ENCODE measurements around the gene ACR.

Gene ACR

DNA sequence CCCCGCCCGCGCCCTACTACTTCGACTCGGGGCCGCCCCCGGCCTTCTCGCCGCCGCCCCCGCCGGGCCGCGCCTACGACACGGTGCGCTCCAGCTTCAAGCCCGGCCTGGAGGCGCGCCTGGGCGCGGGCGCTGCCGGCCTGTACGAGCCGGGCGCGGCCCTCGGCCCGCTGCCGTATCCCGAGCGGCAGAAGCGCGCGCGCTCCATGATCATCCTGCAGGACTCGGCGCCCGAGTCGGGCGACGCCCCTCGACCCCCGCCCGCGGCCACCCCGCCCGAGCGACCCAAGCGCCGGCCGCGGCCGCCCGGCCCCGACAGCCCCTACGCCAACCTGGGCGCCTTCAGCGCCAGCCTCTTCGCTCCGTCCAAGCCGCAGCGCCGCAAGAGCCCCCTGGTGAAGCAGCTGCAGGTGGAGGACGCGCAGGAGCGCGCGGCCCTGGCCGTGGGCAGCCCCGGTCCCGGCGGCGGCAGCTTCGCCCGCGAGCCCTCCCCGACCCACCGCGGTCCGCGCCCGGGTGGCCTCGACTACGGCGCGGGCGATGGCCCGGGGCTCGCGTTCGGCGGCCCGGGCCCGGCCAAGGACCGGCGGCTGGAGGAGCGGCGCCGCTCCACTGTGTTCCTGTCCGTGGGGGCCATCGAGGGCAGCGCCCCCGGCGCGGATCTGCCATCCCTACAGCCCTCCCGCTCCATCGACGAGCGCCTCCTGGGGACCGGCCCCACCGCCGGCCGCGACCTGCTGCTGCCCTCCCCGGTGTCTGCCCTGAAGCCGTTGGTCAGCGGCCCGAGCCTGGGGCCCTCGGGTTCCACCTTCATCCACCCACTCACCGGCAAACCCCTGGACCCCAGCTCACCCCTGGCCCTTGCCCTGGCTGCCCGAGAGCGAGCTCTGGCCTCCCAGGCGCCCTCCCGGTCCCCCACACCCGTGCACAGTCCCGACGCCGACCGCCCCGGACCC, 17.4 kb upstream of the ACR start:
- DNase-seq: no peak

DNA sequence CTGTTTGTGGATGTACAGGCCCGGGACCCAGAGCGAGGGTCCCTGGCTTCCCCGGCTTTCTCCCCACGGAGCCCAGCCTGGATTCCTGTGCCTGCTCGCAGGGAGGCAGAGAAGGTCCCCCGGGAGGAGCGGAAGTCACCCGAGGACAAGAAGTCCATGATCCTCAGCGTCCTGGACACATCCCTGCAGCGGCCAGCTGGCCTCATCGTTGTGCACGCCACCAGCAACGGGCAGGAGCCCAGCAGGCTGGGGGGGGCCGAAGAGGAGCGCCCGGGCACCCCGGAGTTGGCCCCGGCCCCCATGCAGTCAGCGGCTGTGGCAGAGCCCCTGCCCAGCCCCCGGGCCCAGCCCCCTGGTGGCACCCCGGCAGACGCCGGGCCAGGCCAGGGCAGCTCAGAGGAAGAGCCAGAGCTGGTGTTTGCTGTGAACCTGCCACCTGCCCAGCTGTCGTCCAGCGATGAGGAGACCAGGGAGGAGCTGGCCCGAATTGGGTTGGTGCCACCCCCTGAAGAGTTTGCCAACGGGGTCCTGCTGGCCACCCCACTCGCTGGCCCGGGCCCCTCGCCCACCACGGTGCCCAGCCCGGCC, 16.7 kb upstream of the ACR start:
- DNase-seq: no peak

DNA sequence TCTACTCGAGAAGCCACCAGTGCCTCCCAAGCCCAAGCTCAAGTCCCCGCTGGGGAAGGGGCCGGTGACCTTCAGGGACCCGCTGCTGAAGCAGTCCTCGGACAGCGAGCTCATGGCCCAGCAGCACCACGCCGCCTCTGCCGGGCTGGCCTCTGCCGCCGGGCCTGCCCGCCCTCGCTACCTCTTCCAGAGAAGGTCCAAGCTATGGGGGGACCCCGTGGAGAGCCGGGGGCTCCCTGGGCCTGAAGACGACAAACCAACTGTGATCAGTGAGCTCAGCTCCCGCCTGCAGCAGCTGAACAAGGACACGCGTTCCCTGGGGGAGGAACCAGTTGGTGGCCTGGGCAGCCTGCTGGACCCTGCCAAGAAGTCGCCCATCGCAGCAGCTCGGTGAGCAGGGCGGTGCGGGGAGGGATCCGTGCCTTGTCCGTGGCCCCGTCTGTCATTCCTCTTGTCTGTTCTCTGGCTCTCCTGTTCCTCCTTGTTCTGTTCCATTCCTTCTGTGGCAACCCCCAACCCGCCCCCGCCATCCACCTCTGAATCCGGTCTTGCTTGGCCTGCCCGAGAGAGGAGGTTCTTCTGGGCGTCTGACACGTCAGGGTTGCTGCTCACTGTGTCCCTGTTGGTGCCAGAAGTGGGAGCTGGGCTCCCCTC, 15.8 kb upstream of the ACR start:
- DNase-seq: no peak

DNA sequence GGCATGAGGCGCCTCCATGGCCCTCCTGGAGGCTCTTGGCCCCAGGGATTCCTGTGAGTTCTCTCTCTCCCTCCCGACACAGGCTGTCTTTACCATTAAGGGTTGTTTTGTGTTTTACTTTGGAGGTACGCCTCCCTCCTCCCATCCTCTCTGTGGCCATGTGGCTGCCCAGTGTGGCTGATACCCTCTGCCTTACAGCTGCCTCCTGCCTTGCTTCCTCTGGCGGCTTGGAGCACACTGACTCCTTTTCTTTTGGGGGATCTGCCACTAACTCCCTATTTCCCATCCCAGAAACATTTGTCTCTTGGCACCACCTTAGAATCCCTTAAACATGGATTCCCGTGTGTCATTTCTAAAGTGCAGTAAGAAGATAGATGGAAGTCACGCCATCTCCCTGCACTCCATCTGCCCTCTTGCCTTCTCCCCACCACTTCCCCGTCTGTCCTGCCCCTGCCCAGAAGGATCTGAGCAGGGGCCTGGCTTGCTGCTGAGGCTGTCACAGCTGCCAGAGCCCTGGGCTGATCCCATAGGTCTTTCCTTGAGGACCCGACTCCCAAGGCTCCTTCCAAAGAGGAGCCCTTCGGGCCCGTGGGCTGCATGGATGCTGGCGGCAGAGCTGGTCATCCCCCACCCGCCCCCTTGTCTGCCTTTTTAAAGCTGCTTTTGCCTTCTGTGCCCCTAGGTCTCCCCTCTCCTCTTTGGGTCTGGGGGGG, 15.1 kb upstream of the ACR start:
- DNase-seq: no peak

DNA sequence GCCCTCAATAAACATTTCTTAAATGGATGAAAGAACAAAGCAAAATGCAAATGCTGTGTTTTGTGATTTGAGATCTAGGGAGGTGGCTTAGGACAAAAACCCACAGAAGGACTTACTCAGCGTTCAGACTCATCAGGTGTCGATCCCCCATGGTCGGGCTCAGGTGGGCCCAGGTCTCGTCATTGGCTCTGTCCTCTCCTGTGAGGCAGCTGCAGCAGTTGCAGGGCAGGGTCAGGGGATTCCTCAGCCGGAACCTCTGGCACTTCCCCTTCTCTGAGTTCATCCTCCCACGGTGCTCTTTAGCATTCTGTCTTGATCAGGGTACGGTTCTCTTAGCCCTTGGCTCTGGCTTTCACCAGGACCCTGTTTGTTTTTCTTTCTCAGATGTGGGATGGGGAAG, 14.0 kb upstream of the ACR start:
- DNase-seq: no peak

DNA sequence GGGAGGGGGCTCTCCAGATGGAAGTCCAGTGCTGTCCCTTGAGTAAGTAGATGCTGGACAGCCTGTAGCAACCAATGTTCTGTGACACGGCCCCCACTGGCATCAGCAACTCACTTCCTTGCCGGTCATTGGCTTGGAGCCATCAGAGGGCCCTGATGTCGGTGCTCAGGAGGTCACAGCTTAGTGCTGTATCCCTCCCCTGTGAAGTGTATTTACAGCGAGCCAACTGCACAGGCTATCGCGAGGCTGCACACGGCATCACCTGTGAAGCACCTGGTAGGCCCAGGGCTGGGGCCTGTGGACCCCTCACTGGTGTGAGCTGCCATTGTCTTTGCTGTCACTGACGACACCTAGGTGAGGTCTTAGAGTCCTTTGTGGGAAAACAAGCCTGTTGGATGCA, 13.4 kb upstream of the ACR start:
- DNase-seq: no peak

DNA sequence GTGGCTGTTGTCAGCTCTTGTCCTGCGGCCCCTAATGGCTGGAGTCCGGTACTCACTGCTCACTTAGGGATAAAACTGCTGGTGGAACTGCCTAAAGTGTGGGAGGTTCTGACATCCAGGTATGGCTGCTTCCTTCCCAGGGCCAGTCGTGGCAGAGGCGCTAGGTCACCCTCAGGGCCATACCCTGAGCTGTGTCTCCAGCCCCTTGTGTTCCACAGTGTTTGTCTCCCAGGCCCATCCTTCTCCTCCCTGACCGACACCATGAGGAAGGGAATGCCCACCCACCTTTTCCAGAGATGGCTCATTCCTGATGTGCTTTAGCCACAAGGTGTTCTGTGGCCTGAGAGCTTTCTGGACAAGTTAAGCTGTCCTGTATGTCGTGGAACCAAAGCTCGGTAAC, 12.4 kb upstream of the ACR start:
- no peak for DNase-seq

DNA sequence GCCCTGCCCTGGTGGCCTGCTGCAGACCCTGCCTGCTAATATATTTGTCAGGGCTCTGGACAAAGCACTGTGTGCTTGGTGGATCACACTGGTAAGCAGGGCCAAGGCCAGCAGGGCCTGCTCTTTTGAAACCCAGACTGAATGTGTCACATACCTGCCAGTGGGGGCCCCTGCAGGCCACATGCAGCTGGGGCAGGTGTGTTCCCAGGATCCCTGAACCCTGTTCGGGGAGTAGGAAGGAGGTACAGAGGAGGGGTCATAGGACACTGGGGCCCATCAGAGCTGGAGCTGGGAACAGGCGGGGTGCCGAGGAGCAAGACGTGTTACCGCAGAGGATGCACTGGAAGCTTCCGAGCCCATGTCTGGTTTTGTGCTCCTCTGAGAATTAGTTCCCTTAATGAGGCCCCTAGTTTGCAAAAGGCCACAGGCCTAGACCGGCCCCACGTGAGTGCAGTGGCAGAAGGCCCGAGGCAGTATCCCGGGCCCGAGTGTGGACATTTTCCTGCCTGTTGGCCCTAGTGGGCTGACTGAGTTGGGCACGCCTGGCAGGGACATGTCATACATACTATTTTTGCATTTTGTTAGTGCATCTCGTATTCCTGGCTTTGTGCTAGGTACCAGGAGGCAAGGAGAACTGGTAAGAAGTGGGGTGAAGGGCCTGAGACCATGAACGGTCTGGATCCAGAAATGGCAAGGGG, 11.2 kb upstream of the ACR start:
- no peak for DNase-seq

DNA sequence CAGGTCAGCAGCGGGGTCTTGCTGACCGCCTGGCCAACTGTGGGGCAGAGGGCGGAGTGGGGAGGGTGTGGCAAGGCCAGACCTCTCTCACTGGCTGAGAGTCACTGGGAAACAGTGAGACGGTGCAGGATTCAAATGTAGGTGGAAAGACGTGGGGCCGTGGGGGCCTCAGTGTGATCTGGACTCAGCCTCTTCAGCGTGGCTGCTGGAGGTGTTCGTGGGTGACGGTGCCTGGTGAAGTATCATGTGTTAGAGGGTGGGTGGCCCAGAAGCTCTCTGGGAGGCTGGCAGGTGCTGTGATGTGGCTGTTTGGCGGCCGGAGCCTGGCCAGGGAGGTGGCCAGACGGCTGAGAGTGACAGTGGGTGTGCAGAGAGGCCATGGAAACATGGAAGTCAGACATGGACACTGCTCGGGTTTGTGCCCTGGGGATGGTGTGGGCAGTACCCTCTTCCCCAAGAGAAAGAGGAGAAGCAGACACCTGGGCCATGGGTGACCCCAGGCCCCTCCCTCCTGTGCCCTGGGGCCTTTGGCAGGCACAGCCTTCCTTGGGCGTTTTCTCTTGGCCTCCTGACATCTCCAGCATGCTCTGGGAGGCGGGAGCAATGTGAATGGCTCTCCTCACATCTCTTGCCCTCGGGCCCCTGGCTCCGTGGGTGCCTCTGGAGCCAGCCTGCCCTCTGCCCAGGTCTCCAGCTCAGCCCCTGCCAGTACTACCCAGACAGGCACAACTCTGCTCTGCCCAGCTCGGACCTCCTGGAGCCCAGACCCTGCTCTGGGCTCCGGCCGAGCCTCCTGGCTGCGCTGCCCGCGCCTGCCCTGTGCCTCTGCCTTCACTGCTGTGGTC, 10.1 kb upstream of the ACR start:
- DNase-seq: no peak

DNA sequence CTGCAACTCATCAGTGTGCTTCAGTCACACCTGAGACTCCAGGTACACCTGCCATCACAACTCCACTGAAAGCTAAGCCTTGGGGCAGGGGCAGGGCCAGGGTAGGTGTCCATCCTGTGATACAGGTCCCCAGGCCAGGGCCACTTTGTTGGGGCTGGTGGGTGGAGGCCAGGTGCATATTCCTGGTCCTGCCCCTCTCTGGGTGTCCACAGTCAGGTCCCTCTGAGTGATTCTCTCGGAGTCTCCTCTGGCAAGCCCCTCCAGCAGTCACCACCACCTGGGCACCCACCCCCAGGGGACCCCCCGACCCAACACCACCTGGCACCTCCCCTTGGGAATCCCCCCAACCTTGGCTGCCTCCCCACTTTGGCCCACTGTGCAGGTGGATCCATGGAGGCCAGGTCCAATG, 9.5 kb upstream of the ACR start:
- no peak for DNase-seq

DNA sequence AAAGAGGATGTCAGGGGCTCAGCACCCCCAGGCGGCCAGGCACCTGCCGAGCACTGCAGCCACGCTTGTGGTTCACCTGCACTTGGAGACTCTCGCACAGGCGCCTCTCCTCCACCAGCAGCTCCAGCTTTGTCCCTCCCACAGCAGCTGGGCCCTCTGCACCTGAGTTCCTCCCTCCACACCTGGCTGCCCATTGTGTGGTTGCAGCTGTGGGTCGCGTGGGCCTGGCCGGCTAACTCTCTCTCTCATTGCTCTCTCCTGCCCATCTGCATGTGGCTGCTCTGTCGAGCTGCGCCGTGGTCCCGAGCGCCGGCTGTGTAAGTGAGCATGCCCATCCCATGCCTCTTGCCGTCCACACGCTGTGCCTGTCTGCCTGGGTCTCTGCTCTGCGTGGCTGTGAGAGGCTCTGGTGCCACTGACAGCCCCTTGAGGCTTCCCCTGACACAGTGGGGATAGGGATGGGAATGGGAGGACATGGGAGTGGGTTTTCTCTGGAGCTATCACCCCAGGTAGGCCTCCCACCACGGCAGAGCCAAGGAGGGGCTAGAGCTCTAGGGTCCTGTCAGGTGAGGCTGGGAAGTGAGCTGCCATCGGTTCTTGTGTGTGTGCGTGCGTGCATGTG, 8.5 kb upstream of the ACR start:
- DNase-seq: no peak

DNA sequence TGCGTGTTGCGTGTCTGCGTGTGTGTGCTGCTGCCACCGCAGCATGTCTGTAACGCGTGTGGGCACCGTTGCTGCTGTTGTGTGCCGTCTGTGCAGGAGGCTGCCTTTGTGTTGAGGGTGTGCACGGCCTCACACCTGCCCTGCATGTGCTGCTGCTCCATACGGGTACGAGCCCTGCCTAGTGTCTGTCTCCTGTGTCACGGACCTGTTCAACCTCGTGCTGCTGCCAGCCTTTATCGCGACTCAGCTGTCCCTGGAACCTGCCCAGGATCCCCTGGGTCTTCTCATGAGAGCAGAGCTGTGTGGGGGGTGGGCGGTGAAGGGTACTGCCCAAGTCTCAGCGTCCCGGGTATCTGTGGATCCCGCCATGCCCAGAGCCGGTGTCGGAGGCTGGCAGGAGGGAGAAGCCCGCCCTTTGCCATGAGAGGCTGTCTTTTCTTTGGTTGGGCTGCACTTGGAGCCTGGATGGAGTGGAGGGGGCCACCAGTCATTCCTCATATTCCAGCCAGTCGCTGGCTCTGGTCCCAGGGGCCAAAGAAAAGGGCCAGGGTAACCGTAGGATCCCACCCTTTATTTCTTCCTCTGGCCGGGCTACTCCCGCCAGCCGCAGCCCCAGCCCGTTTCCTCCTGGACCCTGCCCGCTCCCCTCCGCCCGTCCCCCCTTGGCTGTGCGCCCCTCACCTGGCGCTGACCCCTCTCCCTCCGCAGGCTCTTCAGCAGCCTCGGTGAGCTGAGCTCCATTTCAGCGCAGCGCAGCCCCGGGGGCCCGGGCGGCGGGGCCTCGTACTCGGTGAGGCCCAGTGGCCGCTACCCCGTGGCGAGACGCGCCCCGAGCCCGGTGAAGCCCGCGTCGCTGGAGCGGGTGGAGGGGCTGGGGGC, 7.8 kb upstream of the ACR start:
- DNase-seq: no peak

DNA sequence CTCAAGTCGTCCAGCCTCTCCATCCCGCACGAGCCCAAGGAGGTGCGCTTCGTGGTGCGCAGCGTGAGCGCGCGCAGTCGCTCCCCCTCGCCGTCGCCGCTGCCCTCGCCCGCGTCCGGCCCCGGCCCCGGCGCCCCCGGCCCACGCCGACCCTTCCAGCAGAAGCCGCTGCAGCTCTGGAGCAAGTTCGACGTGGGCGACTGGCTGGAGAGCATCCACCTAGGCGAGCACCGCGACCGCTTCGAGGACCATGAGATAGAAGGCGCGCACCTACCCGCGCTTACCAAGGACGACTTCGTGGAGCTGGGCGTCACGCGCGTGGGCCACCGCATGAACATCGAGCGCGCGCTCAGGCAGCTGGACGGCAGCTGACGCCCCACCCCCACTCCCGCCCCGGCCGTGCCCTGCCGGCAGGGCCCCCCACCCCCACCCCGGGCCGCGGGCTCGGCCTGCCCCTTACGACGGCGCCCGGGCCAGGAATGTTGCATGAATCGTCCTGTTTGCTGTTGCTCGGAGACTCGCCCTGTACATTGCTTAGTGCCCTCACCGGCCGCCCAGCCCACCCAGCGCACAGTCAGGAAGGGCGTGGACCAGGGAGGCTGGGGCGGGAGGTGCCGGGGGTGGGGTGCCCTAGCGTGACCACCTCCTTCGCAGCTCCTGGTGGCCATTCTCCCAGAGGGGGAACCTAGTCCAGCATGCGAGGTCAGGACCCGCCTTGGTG, 6.9 kb upstream of the ACR start:
- no peak for DNase-seq

DNA sequence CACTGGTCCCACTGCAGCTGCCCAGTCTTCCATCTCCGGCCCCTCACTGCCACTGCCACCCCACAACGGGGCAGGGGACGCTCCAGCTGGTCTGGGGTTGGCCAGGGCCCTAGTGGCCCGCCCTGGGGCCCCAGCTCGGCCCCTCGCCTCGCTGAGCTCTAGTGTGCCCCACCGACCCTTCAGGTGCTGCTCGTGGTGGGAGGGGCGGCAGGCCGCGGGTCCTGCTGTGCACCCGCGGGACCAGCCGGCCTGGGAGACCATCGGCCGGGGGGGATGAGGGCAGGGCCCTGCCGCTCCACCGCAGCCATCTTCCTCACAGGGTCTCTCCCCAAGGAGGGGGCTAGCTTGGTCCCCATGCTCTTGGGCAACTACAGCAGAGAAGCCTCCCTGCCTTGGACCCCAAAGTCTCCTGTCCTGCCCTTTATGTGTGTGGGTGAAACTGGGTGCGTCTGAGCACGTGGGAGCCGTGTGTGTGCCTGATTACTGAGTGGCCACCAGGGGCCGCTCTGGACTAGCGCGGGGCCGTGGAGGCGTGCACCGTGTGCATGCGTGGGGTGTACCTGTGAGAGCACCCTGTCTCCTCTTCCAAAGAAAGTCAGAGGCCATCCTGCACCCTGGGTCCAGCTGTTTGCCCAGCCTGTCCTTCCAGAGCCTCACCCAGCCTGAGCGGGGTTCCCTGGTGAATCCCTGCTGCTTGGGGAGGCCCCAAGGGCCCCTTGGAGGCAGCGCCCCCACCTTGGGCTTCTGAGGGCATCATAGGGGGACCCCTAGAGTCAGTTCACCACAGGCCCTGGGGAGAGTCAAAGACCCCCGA, 6.0 kb upstream of the ACR start:
- DNase-seq: peak; percentile 18

DNA sequence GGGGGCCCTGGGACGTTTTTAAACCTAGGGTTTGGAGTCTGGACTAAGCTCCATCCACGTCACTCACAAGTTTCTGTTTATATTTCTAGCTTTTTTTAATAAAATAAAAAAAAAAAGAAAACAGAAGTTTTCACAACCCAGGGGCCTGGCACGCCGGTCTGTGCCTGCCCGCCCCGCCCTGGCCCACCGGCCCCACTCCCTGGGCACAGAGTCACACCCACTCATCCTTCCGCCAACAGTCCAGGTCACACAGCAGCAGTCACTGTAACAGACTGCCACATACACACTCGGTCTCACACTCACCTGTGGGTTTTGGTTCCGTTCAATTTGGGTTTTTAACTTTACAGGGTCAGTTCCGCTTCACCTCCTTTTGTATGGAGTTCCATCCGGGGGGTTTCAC, 5.3 kb upstream of the ACR start:
- no peak for DNase-seq

DNA sequence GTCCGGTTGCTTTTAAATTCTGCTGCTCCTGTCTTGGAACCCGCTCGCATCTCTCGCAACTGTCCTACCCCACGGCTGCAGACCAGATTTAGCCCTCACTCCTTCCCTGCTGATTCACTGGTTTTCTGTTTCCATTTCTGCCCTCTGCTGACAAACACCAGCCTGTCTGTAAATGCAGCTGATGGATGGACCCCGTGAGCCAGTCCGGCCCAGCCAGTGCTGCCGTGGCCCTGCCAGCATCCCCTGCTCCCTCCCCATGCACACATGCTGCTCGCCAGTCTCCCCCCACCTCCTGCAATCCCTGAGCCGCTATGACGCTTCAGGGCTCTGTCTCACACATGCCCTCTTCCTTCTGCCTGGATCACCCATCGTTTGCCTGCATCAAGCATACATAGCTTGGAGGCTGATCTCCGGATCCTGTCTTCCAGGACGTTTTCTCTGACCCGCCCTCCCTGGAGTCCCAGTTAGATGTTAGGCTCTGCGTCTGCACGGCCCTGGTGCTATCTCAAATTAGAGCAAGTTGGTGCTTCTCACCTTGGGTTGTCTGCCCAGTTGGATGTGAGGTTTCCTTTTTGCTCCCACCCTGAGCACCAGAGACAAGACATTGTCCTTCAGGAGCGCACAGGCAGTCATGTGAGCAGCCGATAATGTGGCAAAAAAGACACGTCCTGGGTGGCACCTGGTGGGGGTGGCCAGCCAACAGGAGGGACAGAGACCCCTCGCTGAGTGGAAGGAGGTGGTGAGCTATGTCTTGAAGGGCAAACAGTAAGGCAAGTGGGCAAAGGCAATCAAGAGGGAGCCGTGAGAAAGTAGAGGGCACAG, 4.3 kb upstream of the ACR start:
- DNase-seq: peak; percentile 17

DNA sequence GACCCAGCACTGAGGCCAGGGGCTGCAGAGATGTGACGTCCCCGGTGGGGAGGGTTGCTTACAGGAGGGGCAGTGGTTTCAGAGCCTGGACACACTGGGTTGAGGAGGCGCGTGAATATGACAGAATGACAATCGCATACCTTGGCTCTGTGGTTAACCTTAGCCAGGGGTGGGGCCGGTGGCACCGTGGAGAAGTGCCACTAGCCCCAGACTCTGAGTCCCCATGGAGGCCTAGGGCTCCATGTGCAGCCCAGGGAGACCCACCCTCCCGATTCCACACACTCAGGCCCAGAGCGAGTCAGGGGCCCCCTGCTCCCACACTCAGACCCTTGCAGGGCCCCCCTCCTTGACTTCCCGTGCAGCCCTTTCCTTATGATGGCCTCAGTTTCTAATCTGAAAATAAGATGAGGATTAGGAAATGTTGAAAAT, 3.6 kb upstream of the ACR start:
- no peak for DNase-seq
